Neuronal stem cell (in vitro differentiated cells): ENCODE results near the gene ZNF827.

ENCODE experiments used
- DNase-seq: peaks from one replicate; pipeline ENCODE4 v3.0.0-alpha.2; 2013; ENCODE audit warnings: low spot score
- H2AFZ ChIP-seq: one replicate; pipeline ENCODE4 v1.6.1; 2013; ENCODE audit warnings: mild to moderate bottlenecking, low read length, inconsistent platforms
- H2AK5ac ChIP-seq: 2 replicates; pipeline ENCODE4 v1.6.1; 2013; ENCODE audit warnings: low read depth, mild to moderate bottlenecking, inconsistent platforms, low read length, moderate library complexity, mixed read lengths
- H2BK120ac ChIP-seq: 2 replicates; pipeline ENCODE4 v1.6.1; 2013; ENCODE audit warnings: low read depth, mild to moderate bottlenecking, inconsistent platforms, low read length, moderate library complexity, mixed read lengths
- H2BK12ac ChIP-seq: one replicate; pipeline ENCODE4 v1.6.1; 2013; ENCODE audit warnings: low read length, inconsistent platforms
- H2BK15ac ChIP-seq: 2 replicates; pipeline ENCODE4 v1.6.1; 2013; ENCODE audit warnings: mild to moderate bottlenecking, low read length, inconsistent platforms, mixed read lengths
- H2BK5ac ChIP-seq: one replicate; pipeline ENCODE4 v1.6.1; 2013; ENCODE audit warnings: inconsistent platforms, mild to moderate bottlenecking, low read length, moderate library complexity
- H3K14ac ChIP-seq: one replicate; pipeline ENCODE4 v1.6.1; 2013; ENCODE audit warnings: low read length, inconsistent platforms
- H3K18ac ChIP-seq: 2 replicates; pipeline ENCODE4 v1.6.1; 2013; ENCODE audit warnings: low read length, inconsistent platforms
- H3K23ac ChIP-seq: 2 replicates; pipeline ENCODE4 v1.6.1; 2013; ENCODE audit warnings: low read depth, mild to moderate bottlenecking, mixed read lengths, low read length, inconsistent platforms; ENCODE audit not compliant: poor library complexity
- H3K27ac ChIP-seq: replicated peaks from 3 replicates; pipeline ENCODE4 v1.5.1; 2013; ENCODE audit warnings: low read length, inconsistent platforms
- H3K27me3 ChIP-seq, 3 experiments: 2 replicates each; pipeline ENCODE4 v1.6.1; 2013; ENCODE audit warnings: low read length in 3 of 3, mild to moderate bottlenecking in 2 of 3, inconsistent platforms in 1 of 3, low read depth in 1 of 3, mixed read lengths in 1 of 3, moderate library complexity in 1 of 3; ENCODE audit not compliant: control insufficient read depth in 3 of 3, insufficient read depth in 3 of 3
- H3K36me3 ChIP-seq, 2 donors: replicated peaks in 1 of 2; 2 replicates each; pipeline ENCODE4 v1.6.1; 2013; ENCODE audit warnings: low read length in 2 of 2; ENCODE audit not compliant: control insufficient read depth in 2 of 2, insufficient read depth in 2 of 2
- H3K4ac ChIP-seq: 2 replicates; pipeline ENCODE4 v1.6.1; 2013; ENCODE audit warnings: inconsistent platforms, mild to moderate bottlenecking, low read length, moderate library complexity
- H3K4me1 ChIP-seq, 2 donors: 1 replicate in 1 of 2; 2 replicates in 1 of 2; pipeline ENCODE4 v1.6.1; 2013; ENCODE audit warnings: low read length in 2 of 2, low read depth in 1 of 2; ENCODE audit not compliant: control insufficient read depth in 2 of 2, insufficient read depth in 1 of 2
- H3K4me2 ChIP-seq: one replicate; pipeline ENCODE4 v1.6.1; 2013; ENCODE audit warnings: mild to moderate bottlenecking, low read length, inconsistent platforms; ENCODE audit not compliant: insufficient read depth, poor library complexity, severe bottlenecking
- H3K4me3 ChIP-seq, 2 donors: 2 replicates each; pipeline ENCODE4 v1.5.1; 2013; ENCODE audit warnings: low read length in 2 of 2, mild to moderate bottlenecking in 2 of 2, inconsistent platforms in 1 of 2, moderate library complexity in 1 of 2
- H3K79me1 ChIP-seq: one replicate; pipeline ENCODE4 v1.6.1; 2013; ENCODE audit warnings: low read depth, mild to moderate bottlenecking, inconsistent platforms, low read length, moderate library complexity
- H3K9ac ChIP-seq: one replicate; pipeline ENCODE4 v1.6.1; 2013; ENCODE audit warnings: mild to moderate bottlenecking, low read depth, low read length, inconsistent platforms; ENCODE audit not compliant: poor library complexity
- H3K9me3 ChIP-seq, 2 donors: replicated peaks in 1 of 2; 2 replicates each; pipeline versions ENCODE3 to v1.6.1; 2013; ENCODE audit warnings: low read length in 2 of 2, mild to moderate bottlenecking in 2 of 2, inconsistent platforms in 1 of 2, low read depth in 1 of 2, mixed read lengths in 1 of 2, moderate library complexity in 1 of 2; ENCODE audit not compliant: control insufficient read depth in 2 of 2, insufficient read depth in 1 of 2
- H4K8ac ChIP-seq: one replicate; pipeline ENCODE4 v1.6.1; 2013; ENCODE audit warnings: low read depth, mild to moderate bottlenecking, inconsistent platforms, low read length, moderate library complexity
- H4K91ac ChIP-seq: one replicate; pipeline ENCODE4 v1.6.1; 2013; ENCODE audit warnings: low read length, low read depth, mild to moderate bottlenecking, inconsistent platforms; ENCODE audit not compliant: poor library complexity
- WGBS, 2 donors: extraction: QIAGEN DNeasy Blood & Tissue Kit; methylation state at CpG; one replicate each; pipeline ENCODE4 v1.1.7; 2013; ENCODE audit warnings: missing lambda C conversion rate in 2 of 2, mixed read lengths in 1 of 2; ENCODE audit not compliant: insufficient read length in 2 of 2, insufficient replicate concordance in 1 of 2; ENCODE audit errors: extremely low coverage in 2 of 2; 5-methylcytosine and 5-hydroxymethylcytosine counted together

ZNF827 gene

GRCh38 chr4:145885666-145886065, 53.0 kb downstream of the ZNF827 start:
- Histone ChIP-seq H2BK120ac (no peak overlapping the region), H3K4me1 (peaks cover 13 to 24% of the 10 kb centered on the region in 2 donors), H3K4me3 (no peak overlapping the region), H3K27me3 (no peaks in the 10 kb centered on the region), H3K27ac (no peak overlapping the region), H3K9me3 (no peaks in the 10 kb centered on the region), H3K4me2 (no peak overlapping the region), H3K4ac (no peak overlapping the region), H3K9ac (no peak overlapping the region), H2BK15ac (no peak overlapping the region), H2AFZ (no peak overlapping the region), H3K36me3 (peaks cover 5 to 80% of the 10 kb centered on the region in 2 donors), H3K14ac (no peak overlapping the region), H3K18ac (no peak overlapping the region), H2BK5ac (no peak overlapping the region), H3K23ac (no peak overlapping the region), H4K91ac (no peak overlapping the region), H3K79me1 (no peaks in the 10 kb centered on the region), H2BK12ac (no peak overlapping the region), H2AK5ac (no peak overlapping the region), H4K8ac (no peak overlapping the region)
- no CpG with 5 or more reads among the region's 9 CpGs for WGBS, 2 donors
- DNase-seq: no peak

- Histone ChIP-seq H2BK120ac (no peak overlapping the region), H3K27me3 (no peaks in the 10 kb centered on the region), H3K9me3 (no peaks in the 10 kb centered on the region), H3K36me3 (peaks cover 5 to 82% of the 10 kb centered on the region in 2 donors), H2AFZ (no peak overlapping the region), H3K79me1 (no peaks in the 10 kb centered on the region), H4K91ac (no peak overlapping the region), H3K4me1 (peaks cover 11 to 17% of the 10 kb centered on the region in 2 donors), H2BK5ac (no peak overlapping the region), H3K23ac (no peak overlapping the region), H3K4ac (no peak overlapping the region), H2BK15ac (no peak overlapping the region), H3K14ac (no peak overlapping the region), H3K9ac (no peak overlapping the region), H3K27ac (no peak overlapping the region), H3K18ac (no peak overlapping the region), H3K4me3 (no peak overlapping the region), H2AK5ac (no peak overlapping the region), H2BK12ac (no peak overlapping the region), H3K4me2 (no peak overlapping the region), H4K8ac (no peak overlapping the region)
- DNase-seq: no peak
- WGBS, 2 donors: no CpG with 5 or more reads among the region's 1 CpG
Measured at GRCh38 chr4:145884775-145885174, 53.8 kb downstream of the ZNF827 start.

GRCh38 chr4:145883101-145883694, 55.4 kb downstream of the ZNF827 start:
- no peak overlapping the region for H2BK5ac ChIP-seq
- no peak overlapping the region for H2AFZ ChIP-seq
- H3K23ac ChIP-seq: no peak overlapping the region
- peaks cover 5 to 79% of the 10 kb centered on the region in 2 donors for H3K36me3 ChIP-seq
- no peak overlapping the region for H2BK120ac ChIP-seq
- no peak overlapping the region for H2AK5ac ChIP-seq
- H3K14ac ChIP-seq: no peak overlapping the region
- H3K4ac ChIP-seq: no peak overlapping the region
- H3K79me1 ChIP-seq: no peaks in the 10 kb centered on the region
- no peak overlapping the region for H2BK12ac ChIP-seq
- no peaks in the 10 kb centered on the region for H3K27me3 ChIP-seq
- H3K9ac ChIP-seq: no peak overlapping the region
- no peak overlapping the region for H3K4me2 ChIP-seq
- no peak overlapping the region for H4K91ac ChIP-seq
- no peak overlapping the region for H3K18ac ChIP-seq
- no peak overlapping the region for H3K4me3 ChIP-seq
- no peak overlapping the region for H2BK15ac ChIP-seq
- DNase-seq: no peak
- no peak overlapping the region for H4K8ac ChIP-seq
- no peaks in the 10 kb centered on the region for H3K9me3 ChIP-seq
- WGBS, 2 donors: no CpG with 5 or more reads among the region's 4 CpGs
- H3K27ac ChIP-seq: no peak overlapping the region
- peaks cover 11 to 17% of the 10 kb centered on the region in 2 donors for H3K4me1 ChIP-seq

GRCh38 chr4:145882604-145883003, 56.0 kb downstream of the ZNF827 start:
- Histone ChIP-seq H3K14ac (no peak overlapping the region), H3K23ac (no peak overlapping the region), H3K4me2 (no peak overlapping the region), H3K36me3 (peaks cover 5 to 82% of the 10 kb centered on the region in 2 donors), H3K27me3 (no peaks in the 10 kb centered on the region), H2BK15ac (no peak overlapping the region), H2BK120ac (no peak overlapping the region), H3K18ac (no peak overlapping the region), H2AFZ (no peak overlapping the region), H4K8ac (no peak overlapping the region), H2AK5ac (no peak overlapping the region), H3K4me3 (no peak overlapping the region), H2BK12ac (no peak overlapping the region), H3K4me1 (peaks cover 9 to 14% of the 10 kb centered on the region in 2 donors), H2BK5ac (no peak overlapping the region), H3K9me3 (no peaks in the 10 kb centered on the region), H3K79me1 (no peaks in the 10 kb centered on the region), H4K91ac (no peak overlapping the region), H3K4ac (no peak overlapping the region), H3K9ac (no peak overlapping the region), H3K27ac (no peak overlapping the region)
- WGBS, 2 donors: no CpG with 5 or more reads among the region's 7 CpGs
- DNase-seq: no peak
